Esophagus squamous epithelium (tissue), 4 donors: ENCODE measurements around the gene UQCC2.

Source experiments
- POLR2A ChIP-seq, 4 donors: fragments of 450-650 bp; IDR thresholded peaks; one replicate each; pipeline ENCODE4 v1.6.1; 2017; ENCODE audit warnings: antibody characterized with exemption in 4 of 4, mild to moderate bottlenecking in 4 of 4, moderate library complexity in 3 of 4
- TF ChIP-seq, protein P1 (sequence below), 6 experiments: fragments of 450-650 bp in 4 of 6; fragments of 200-600 bp in 2 of 6; sonication (generic) in 2 of 6; IDR thresholded peaks; one replicate each; pipeline ENCODE4 v1.5.1; 2016 to 2019; ENCODE audit warnings: antibody characterized with exemption in 6 of 6, mild to moderate bottlenecking in 4 of 6, moderate library complexity in 4 of 6

DNA sequence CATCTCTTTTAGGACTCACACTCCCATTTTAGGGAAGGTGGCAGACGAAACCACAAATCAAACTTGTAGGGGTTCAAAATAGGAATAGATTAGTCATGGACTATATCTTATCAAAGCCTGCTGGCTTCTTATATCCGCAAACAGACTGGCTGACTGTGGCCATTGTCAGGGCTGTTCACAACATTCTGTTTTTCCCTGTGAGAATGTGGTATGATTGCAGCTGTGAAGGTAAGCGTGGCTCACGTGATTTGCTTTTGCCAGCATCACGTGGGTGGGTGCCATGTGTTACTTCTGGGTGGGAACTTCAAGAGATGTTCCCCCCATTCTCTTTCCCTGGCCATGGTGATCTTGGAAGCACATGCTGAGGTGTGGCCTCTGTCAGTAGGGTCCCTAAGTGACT is 29.3 kb upstream of the UQCC2 start:
- TF ChIP-seq, protein P1, sequence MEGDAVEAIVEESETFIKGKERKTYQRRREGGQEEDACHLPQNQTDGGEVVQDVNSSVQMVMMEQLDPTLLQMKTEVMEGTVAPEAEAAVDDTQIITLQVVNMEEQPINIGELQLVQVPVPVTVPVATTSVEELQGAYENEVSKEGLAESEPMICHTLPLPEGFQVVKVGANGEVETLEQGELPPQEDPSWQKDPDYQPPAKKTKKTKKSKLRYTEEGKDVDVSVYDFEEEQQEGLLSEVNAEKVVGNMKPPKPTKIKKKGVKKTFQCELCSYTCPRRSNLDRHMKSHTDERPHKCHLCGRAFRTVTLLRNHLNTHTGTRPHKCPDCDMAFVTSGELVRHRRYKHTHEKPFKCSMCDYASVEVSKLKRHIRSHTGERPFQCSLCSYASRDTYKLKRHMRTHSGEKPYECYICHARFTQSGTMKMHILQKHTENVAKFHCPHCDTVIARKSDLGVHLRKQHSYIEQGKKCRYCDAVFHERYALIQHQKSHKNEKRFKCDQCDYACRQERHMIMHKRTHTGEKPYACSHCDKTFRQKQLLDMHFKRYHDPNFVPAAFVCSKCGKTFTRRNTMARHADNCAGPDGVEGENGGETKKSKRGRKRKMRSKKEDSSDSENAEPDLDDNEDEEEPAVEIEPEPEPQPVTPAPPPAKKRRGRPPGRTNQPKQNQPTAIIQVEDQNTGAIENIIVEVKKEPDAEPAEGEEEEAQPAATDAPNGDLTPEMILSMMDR (IDR thresholded peaks at IDR 0.05), result no peak
- TF ChIP-seq POLR2A (IDR thresholded peaks at IDR 0.05), result no peak
